ENCODE data around the gene LAMA3.

- TF ChIP-seq CTCF (IDR thresholded peaks at IDR 0.05): no peak
- no peak for TF ChIP-seq POLR2A (IDR thresholded peaks at IDR 0.05)
Measured at GRCh38 chr18:23857164-23857552, 167.9 kb downstream of the LAMA3 start.
